HCT116 (cell line): Measurements from ENCODE around the gene NCSTN. TPM values are rescaled to one million over a fixed set of nuclear protein-coding genes. Genes with fewer than 3 reads are reported as not detected.

Source experiments
- ATAC-seq: fragments of 200-7000 bp; cut with Tn5 transposase; 2 replicates; pipeline ENCODE4 v1.9.1; 2020; ENCODE audit warnings: mild to moderate bottlenecking, moderate library complexity
- BruUV-seq: library from RNA; stranded (reverse); fragments of 400-500 nt; replicated peaks from 2 replicates; lab custom pipeline; 2021; lab: Mats Ljungman, UMichigan
- CTCF ChIA-PET: fragments of 300-600 bp; sonication (Branson Sonifier 250); formaldehyde crosslinking; loops from one replicate; lab custom pipeline; 2021; ENCODE audit warnings: antibody characterized with exemption; lab: Charles Lee
- POLR2A ChIA-PET: fragments of 300-600, 350-600 bp; sonication (Branson Sonifier 250); formaldehyde crosslinking; loops from one replicate; lab custom pipeline; 2021; ENCODE audit warnings: antibody characterized with exemption; lab: Charles Lee
- RAD21 ChIA-PET, 2 experiments: fragments of 300-600 bp; sonication (Branson Sonifier 250); formaldehyde crosslinking; loops; one replicate each; lab custom pipeline; 2023; ENCODE audit warnings: low total read pairs in 2 of 2; ENCODE audit not compliant: uncharacterized antibody in 2 of 2, unreplicated experiment in 2 of 2, low non-redundant PET in 1 of 2; lab: Charles Lee
- DNase-seq: peaks from one replicate; pipeline ENCODE4 v3.0.0-alpha.2; 2010; ENCODE audit warnings: low read depth, low spot score
- H2AFZ ChIP-seq: fragments of 200-600 bp; shearing (Covaris generic), sonication (generic); 2 replicates; pipeline ENCODE4 v1.6.1; 2017; ENCODE audit warnings: low read depth, mixed run types, mixed read lengths, antibody characterized with exemption, low read length; ENCODE audit not compliant: poor library complexity, severe bottlenecking
- H3K27ac ChIP-seq: 2 replicates; pipeline ENCODE4 v1.5.1; 2012; ENCODE audit warnings: low read depth, low read length
- H3K27me3 ChIP-seq: fragments of 200-600 bp; sonication (generic); 2 replicates; pipeline ENCODE4 v1.6.1; 2016; ENCODE audit warnings: mixed run types, low read length, mixed read lengths; ENCODE audit not compliant: insufficient read depth
- H3K36me3 ChIP-seq, 2 experiments: fragments of 200-500 bp in 1 of 2; fragments of 200-600 bp in 1 of 2; sonication (Bioruptor generic) in 1 of 2; sonication (generic) in 1 of 2; 2 replicates each; pipeline versions ENCODE4 v1.5.1 to v1.6.1; 2014 to 2016; ENCODE audit warnings: low read length in 2 of 2, inconsistent platforms in 1 of 2, mixed read lengths in 1 of 2, mixed run types in 1 of 2; ENCODE audit not compliant: insufficient read depth in 2 of 2, control insufficient read depth in 1 of 2
- H3K4me1 ChIP-seq, 2 experiments: fragments of 200-600 bp in 1 of 2; sonication (generic) in 1 of 2; 2 replicates each; pipeline versions ENCODE4 v1.5.1 to v1.6.1; 2012 to 2017; ENCODE audit warnings: low read length in 2 of 2, inconsistent platforms in 1 of 2, mild to moderate bottlenecking in 1 of 2, mixed read lengths in 1 of 2, mixed run types in 1 of 2, moderate library complexity in 1 of 2; ENCODE audit not compliant: insufficient read depth in 2 of 2, control insufficient read depth in 1 of 2
- H3K4me2 ChIP-seq: fragments of 200-600 bp; sonication (generic); 2 replicates; pipeline ENCODE4 v1.6.1; 2017; ENCODE audit warnings: mixed run types, low read length, mixed read lengths
- H3K4me3 ChIP-seq, 2 experiments: fragments of 200-600 bp in 1 of 2; sonication (generic) in 1 of 2; replicated peaks in 1 of 2; 2 replicates each; pipeline ENCODE4 v1.5.1; 2011 to 2016; ENCODE audit warnings: low read length in 2 of 2, control low read depth in 1 of 2, low read depth in 1 of 2, mild to moderate bottlenecking in 1 of 2, mixed read lengths in 1 of 2, mixed run types in 1 of 2
- H3K79me2 ChIP-seq: fragments of 200-600 bp; sonication (generic); 2 replicates; pipeline ENCODE4 v1.6.1; 2017; ENCODE audit warnings: mild to moderate bottlenecking, mixed run types, low read length, moderate library complexity, mixed read lengths; ENCODE audit not compliant: insufficient read depth
- H3K9ac ChIP-seq: fragments of 200-600 bp; sonication (generic); 2 replicates; pipeline ENCODE4 v1.6.1; 2016; ENCODE audit warnings: low read length, mixed read lengths
- H3K9me2 ChIP-seq: fragments of 200-600 bp; sonication (generic), shearing (Covaris generic); 2 replicates; pipeline ENCODE4 v1.6.1; 2017; ENCODE audit warnings: mixed run types, mild to moderate bottlenecking, moderate library complexity; ENCODE audit not compliant: insufficient read depth
- H3K9me3 ChIP-seq, 2 experiments: fragments of 200-500 bp in 1 of 2; fragments of 200-600 bp in 1 of 2; sonication (Bioruptor generic) in 1 of 2; sonication (generic) in 1 of 2; 2 replicates each; pipeline ENCODE4 v1.6.1; 2014 to 2017; ENCODE audit warnings: low read length in 2 of 2, mixed read lengths in 2 of 2, inconsistent platforms in 1 of 2, low read depth in 1 of 2, mild to moderate bottlenecking in 1 of 2, mixed run types in 1 of 2, moderate library complexity in 1 of 2; ENCODE audit not compliant: control insufficient read depth in 1 of 2, insufficient read depth in 1 of 2
- H4K20me1 ChIP-seq: fragments of 200-600 bp; sonication (generic), shearing (Covaris generic); 2 replicates; pipeline ENCODE4 v1.6.1; 2017; ENCODE audit warnings: mixed run types, mild to moderate bottlenecking, moderate library complexity; ENCODE audit not compliant: insufficient read depth
- CEBPB ChIP-seq: IDR thresholded peaks from 2 replicates; pipeline ENCODE4 v1.6.1; 2012; ENCODE audit warnings: low read depth
- EGR1 ChIP-seq: IDR thresholded peaks from 2 replicates; pipeline ENCODE4 v1.6.1; 2012; ENCODE audit warnings: low read depth
- EZH2phosphoT487 ChIP-seq: fragments of 200-600 bp; IDR thresholded peaks from 2 replicates; pipeline ENCODE4 v1.6.1; 2018; ENCODE audit warnings: antibody characterized with exemption, borderline replicate concordance
- FOSL1 ChIP-seq: IDR thresholded peaks from 2 replicates; pipeline ENCODE4 v1.6.1; 2012; ENCODE audit warnings: low read depth
- SIN3A ChIP-seq: IDR thresholded peaks from 2 replicates; pipeline ENCODE4 v1.6.1; 2012; ENCODE audit warnings: low read depth
- SP1 ChIP-seq: IDR thresholded peaks from 2 replicates; pipeline ENCODE4 v1.6.1; 2012; ENCODE audit warnings: low read depth
- TCF7L2 ChIP-seq: IDR thresholded peaks from 2 replicates; pipeline ENCODE4 v1.7.0; 2011; ENCODE audit warnings: borderline replicate concordance, inconsistent platforms; ENCODE audit not compliant: insufficient read depth, insufficient read length; ENCODE audit errors: extremely low read depth
- YY1 ChIP-seq: IDR thresholded peaks from 2 replicates; pipeline ENCODE4 v1.6.1; 2011; ENCODE audit warnings: low read length, low read depth, moderate library complexity, mild to moderate bottlenecking; ENCODE audit not compliant: insufficient replicate concordance; ENCODE audit errors: extremely low read depth
- intact Hi-C: fragments of 100-400 bp; cut with micrococcal nuclease; formaldehyde crosslinking; loops from 2 replicates; pipeline ENCODE4 v1.10.0; 2022
- total RNA-seq: library from RNA; stranded (reverse); gene quantifications from one replicate; pipeline ENCODE4 v1.2.1, GENCODE V29; 2021; ENCODE audit not compliant: unreplicated experiment
- TF ChIP-seq, protein P1 (sequence below): IDR thresholded peaks from 2 replicates; pipeline ENCODE4 v1.6.1; 2012; ENCODE audit warnings: low read depth
- TF ChIP-seq, protein P2 (sequence below): IDR thresholded peaks from 2 replicates; pipeline ENCODE4 v1.6.1; 2012
- TF ChIP-seq, protein P3 (sequence below): IDR thresholded peaks from 2 replicates; pipeline ENCODE4 v1.6.1; 2012

The NCSTN gene
- total RNA-seq, 1 experiment from 2014 or later = 68.4 TPM

DNA sequence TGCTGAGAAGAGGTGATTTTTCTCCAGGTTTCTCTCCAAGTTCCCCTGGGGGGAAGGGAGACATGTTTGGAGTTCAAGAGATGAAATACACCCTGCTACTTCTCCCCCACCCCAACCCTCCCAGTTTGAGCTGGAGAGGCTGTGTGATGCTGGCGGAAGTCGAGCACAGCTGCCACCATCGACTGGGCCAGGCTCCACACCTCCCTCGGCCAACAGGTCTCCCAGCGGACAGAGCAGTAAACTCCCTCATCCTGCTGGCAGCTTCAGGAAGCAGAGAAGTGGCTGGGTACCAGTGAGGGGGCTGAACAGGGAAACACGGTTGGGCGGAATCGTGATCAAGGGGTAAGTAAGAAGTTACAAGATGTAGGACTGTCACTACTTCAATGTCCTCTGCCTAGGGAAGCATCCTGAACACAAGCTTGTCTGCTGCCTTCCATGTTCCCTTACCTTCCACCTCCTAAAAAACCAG is 17.1 kb downstream of the NCSTN start:
- Histone ChIP-seq H3K4me3 (no peak overlapping the region), H3K36me3 (peaks cover 9 to 16% of the 10 kb centered on the region in 2 experiments; a peak in 3 of 4 replicates), H3K4me2 (no peak overlapping the region), H2AFZ (no peak overlapping the region), H3K9ac (no peak overlapping the region), H3K79me2 (no peaks in the 10 kb centered on the region), H3K9me3 (no peaks in the 10 kb centered on the region), H3K27ac (no peak overlapping the region), H3K27me3 (no peaks in the 10 kb centered on the region), H4K20me1 (no peaks in the 10 kb centered on the region), H3K4me1 (no peaks in the 10 kb centered on the region), H3K9me2 (no peaks in the 10 kb centered on the region)
- no peak for DNase-seq
- RAD21 ChIA-PET = no interaction called here
- CTCF ChIA-PET = no interaction called here
- no peak for ATAC-seq
- intact Hi-C loops = no loop called here
- BruUV-seq = no TSS peak
- POLR2A ChIA-PET = no interaction called here
- TF ChIP-seq SP1 (no peak), FOSL1 (no peak), EGR1 (no peak), YY1 (no peak), CEBPB (no peak), SIN3A (no peak), EZH2phosphoT487 (no peak), TCF7L2 (no peak)
- TF ChIP-seq, protein P1, sequence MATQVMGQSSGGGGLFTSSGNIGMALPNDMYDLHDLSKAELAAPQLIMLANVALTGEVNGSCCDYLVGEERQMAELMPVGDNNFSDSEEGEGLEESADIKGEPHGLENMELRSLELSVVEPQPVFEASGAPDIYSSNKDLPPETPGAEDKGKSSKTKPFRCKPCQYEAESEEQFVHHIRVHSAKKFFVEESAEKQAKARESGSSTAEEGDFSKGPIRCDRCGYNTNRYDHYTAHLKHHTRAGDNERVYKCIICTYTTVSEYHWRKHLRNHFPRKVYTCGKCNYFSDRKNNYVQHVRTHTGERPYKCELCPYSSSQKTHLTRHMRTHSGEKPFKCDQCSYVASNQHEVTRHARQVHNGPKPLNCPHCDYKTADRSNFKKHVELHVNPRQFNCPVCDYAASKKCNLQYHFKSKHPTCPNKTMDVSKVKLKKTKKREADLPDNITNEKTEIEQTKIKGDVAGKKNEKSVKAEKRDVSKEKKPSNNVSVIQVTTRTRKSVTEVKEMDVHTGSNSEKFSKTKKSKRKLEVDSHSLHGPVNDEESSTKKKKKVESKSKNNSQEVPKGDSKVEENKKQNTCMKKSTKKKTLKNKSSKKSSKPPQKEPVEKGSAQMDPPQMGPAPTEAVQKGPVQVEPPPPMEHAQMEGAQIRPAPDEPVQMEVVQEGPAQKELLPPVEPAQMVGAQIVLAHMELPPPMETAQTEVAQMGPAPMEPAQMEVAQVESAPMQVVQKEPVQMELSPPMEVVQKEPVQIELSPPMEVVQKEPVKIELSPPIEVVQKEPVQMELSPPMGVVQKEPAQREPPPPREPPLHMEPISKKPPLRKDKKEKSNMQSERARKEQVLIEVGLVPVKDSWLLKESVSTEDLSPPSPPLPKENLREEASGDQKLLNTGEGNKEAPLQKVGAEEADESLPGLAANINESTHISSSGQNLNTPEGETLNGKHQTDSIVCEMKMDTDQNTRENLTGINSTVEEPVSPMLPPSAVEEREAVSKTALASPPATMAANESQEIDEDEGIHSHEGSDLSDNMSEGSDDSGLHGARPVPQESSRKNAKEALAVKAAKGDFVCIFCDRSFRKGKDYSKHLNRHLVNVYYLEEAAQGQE = no peak
- TF ChIP-seq, protein P2, sequence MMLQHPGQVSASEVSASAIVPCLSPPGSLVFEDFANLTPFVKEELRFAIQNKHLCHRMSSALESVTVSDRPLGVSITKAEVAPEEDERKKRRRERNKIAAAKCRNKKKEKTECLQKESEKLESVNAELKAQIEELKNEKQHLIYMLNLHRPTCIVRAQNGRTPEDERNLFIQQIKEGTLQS = no peak
- TF ChIP-seq, protein P3, sequence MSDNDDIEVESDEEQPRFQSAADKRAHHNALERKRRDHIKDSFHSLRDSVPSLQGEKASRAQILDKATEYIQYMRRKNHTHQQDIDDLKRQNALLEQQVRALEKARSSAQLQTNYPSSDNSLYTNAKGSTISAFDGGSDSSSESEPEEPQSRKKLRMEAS = no peak
